ENCODE measurements around the gene PGA5.
"Not testable (repeated sequence)": the region's sequence is repeated elsewhere in the genome, so short reads cannot be mapped to it uniquely, and the experiment has no call there.

Gene PGA5

GRCh38 chr11:61201476-61201875 lies 39.5 kb upstream of the PGA5 start:
- no peak overlapping the region for H3K4me3 ChIP-seq (ENCODE audit: low read depth, low read length)
- TF ChIP-seq CTCF (conservative IDR thresholded peaks at IDR 0.05; ENCODE audit: low read depth, low read length) = no peak
- no peak for DNase-seq (ENCODE audit: low read depth)

- not testable (repeated sequence) for DNase-seq (ENCODE audit: low read depth); H3K4me3 ChIP-seq (ENCODE audit: low read depth, low read length)
Measured at GRCh38 chr11:61202950-61203746, 37.8 kb upstream of the PGA5 start, which contains the start of gene PGA3. PGA3 (plus strand) TSS chr11:61203515; CDS start chr11:61203565, 50 bp downstream.

GRCh38 chr11:61203873-61204272 lies 37.1 kb upstream of the PGA5 start:
- DNase-seq (ENCODE audit: low read depth); H3K4me3 ChIP-seq (ENCODE audit: low read depth, low read length): not testable (repeated sequence)

- not testable (repeated sequence) for H3K4me3 ChIP-seq (ENCODE audit: low read depth, low read length); DNase-seq (ENCODE audit: low read depth)
Measured at GRCh38 chr11:61204502-61205059, 36.4 kb upstream of the PGA5 start.

GRCh38 chr11:61207636-61208310 lies 33.2 kb upstream of the PGA5 start:
- not testable (repeated sequence) for DNase-seq (ENCODE audit: low read depth); H3K4me3 ChIP-seq (ENCODE audit: low read depth, low read length)

GRCh38 chr11:61210629-61211028 lies 30.3 kb upstream of the PGA5 start:
- DNase-seq (ENCODE audit: low read depth); H3K4me3 ChIP-seq (ENCODE audit: low read depth, low read length): not testable (repeated sequence)

- not testable (repeated sequence) for H3K4me3 ChIP-seq (ENCODE audit: low read depth, low read length); DNase-seq (ENCODE audit: low read depth)
Measured at GRCh38 chr11:61211327-61211952, 29.5 kb upstream of the PGA5 start.

GRCh38 chr11:61212202-61212601 lies 28.8 kb upstream of the PGA5 start:
- H3K4me3 ChIP-seq (ENCODE audit: low read depth, low read length); DNase-seq (ENCODE audit: low read depth): not testable (repeated sequence)

GRCh38 chr11:61213711-61214324 lies 27.2 kb upstream of the PGA5 start:
- not testable (repeated sequence) for DNase-seq (ENCODE audit: low read depth)

GRCh38 chr11:61218306-61218705 lies 22.7 kb upstream of the PGA5 start:
- not testable (repeated sequence) for DNase-seq (ENCODE audit: low read depth); H3K4me3 ChIP-seq (ENCODE audit: low read depth, low read length)

More at GRCh38 chr11:61213711-61214324, 27.2 kb upstream of the PGA5 start:
- not testable (repeated sequence) for H3K4me3 ChIP-seq (ENCODE audit: low read depth, low read length)

- not testable (repeated sequence) for H3K4me3 ChIP-seq (ENCODE audit: low read depth, low read length); DNase-seq (ENCODE audit: low read depth)
Measured at GRCh38 chr11:61219016-61219415, 22.0 kb upstream of the PGA5 start.

GRCh38 chr11:61222047-61222446 lies 18.9 kb upstream of the PGA5 start, which contains the start of gene PGA4:
PGA4 (plus strand) TSS chr11:61222347; CDS start chr11:61222401, 54 bp downstream.
- not testable (repeated sequence) for H3K4me3 ChIP-seq (ENCODE audit: low read depth, low read length); DNase-seq (ENCODE audit: low read depth)

GRCh38 chr11:61222692-61223091 lies 18.3 kb upstream of the PGA5 start:
- not testable (repeated sequence) for DNase-seq (ENCODE audit: low read depth); H3K4me3 ChIP-seq (ENCODE audit: low read depth, low read length)

GRCh38 chr11:61226457-61227137 lies 14.4 kb upstream of the PGA5 start:
- not testable (repeated sequence) for H3K4me3 ChIP-seq (ENCODE audit: low read depth, low read length); DNase-seq (ENCODE audit: low read depth)

- not testable (repeated sequence) for DNase-seq (ENCODE audit: low read depth); H3K4me3 ChIP-seq (ENCODE audit: low read depth, low read length)
Measured at GRCh38 chr11:61229458-61229857, 11.5 kb upstream of the PGA5 start.

- H3K4me3 ChIP-seq (ENCODE audit: low read depth, low read length); DNase-seq (ENCODE audit: low read depth): not testable (repeated sequence)
Measured at GRCh38 chr11:61231033-61231432, 9.9 kb upstream of the PGA5 start.

- H3K4me3 ChIP-seq (ENCODE audit: low read depth, low read length); DNase-seq (ENCODE audit: low read depth): not testable (repeated sequence)
Measured at GRCh38 chr11:61231585-61231984, 9.4 kb upstream of the PGA5 start.

Measured in choroid plexus epithelial cell (primary cell).